Measurements from ENCODE around the gene C11orf68.

- no peak for TF ChIP-seq POLR2A (IDR thresholded peaks at IDR 0.05; ENCODE audit: low read length)
- TF ChIP-seq GATA1 (IDR thresholded peaks at IDR 0.05; ENCODE audit: low read depth, low read length): no peak
These were observed 50.0 kb downstream of the C11orf68 start for GRCh38 chr11:65868907-65869306.

Data from erythroblast (primary cell).